Activated CD4-positive, alpha-beta memory T cell treated with anti-CD3 and anti-CD28 coated beads for 36 hours (primary cell): ENCODE measurements around the gene PREX1. TPM values are rescaled to one million over a fixed set of nuclear protein-coding genes. Genes with fewer than 3 reads are reported as not detected.

ENCODE experiments used
- CTCF ChIA-PET: fragments of 350-600 bp; sonication (Branson Sonifier 250); formaldehyde crosslinking; loops from one replicate; lab custom pipeline; 2021; ENCODE audit warnings: antibody characterized with exemption, inconsistent platforms; lab: Charles Lee
- POLR2A ChIA-PET: fragments of 350-600 bp; sonication (Branson Sonifier 250); formaldehyde crosslinking; loops from one replicate; lab custom pipeline; 2021; ENCODE audit warnings: antibody characterized with exemption; lab: Charles Lee
- DNase-seq: peaks from one replicate; pipeline ENCODE4 v3.0.0-alpha.2; 2020
- H3K27ac Mint-ChIP-seq: one replicate; pipeline ENCODE4 v1.8.0; 2021; ENCODE audit warnings: mixed read lengths
- H3K27me3 Mint-ChIP-seq: one replicate; pipeline ENCODE4 v1.8.0; 2021; ENCODE audit warnings: mixed read lengths
- H3K36me3 Mint-ChIP-seq: one replicate; pipeline ENCODE4 v1.8.0; 2021; ENCODE audit warnings: mixed read lengths
- H3K4me1 Mint-ChIP-seq: one replicate; pipeline ENCODE4 v1.8.0; 2021; ENCODE audit warnings: low read depth, mixed read lengths
- H3K4me3 Mint-ChIP-seq: one replicate; pipeline ENCODE4 v1.8.0; 2021; ENCODE audit warnings: mild to moderate bottlenecking, mixed read lengths
- H3K9me3 Mint-ChIP-seq: one replicate; pipeline ENCODE4 v1.8.0; 2021; ENCODE audit warnings: mixed read lengths
- intact Hi-C: fragments of 100-400 bp; cut with micrococcal nuclease; formaldehyde crosslinking; loops from one replicate; pipeline ENCODE4 v1.15.1; 2023
- total RNA-seq, 2 experiments: library from RNA; stranded (reverse); gene quantifications; one replicate each; pipeline ENCODE4 v1.2.3, GENCODE V29; 2021

PREX1 gene
- total RNA-seq, 2 experiments from 2014 or later: 91.5 to 92.8 TPM

DNA sequence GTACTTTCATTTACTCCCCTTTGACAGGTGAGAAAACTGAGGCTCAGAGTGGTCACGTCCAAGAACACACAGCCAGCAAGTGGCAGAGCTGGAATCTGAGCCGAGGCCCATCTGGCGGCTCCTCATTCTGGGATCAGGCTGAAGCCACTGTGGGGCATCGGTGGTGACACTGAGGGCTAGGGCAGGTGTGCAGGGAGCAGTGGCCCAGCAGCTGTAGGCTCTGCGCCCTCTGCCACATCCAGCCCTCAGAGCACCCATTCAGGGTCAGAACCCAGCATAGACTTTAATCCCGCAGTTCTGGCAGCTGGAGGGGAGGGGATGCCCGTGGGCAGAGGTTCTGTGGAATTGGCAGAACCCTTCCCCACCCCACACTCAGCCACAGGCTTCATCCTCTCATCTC is 210.3 kb downstream of the PREX1 start:
- Mint-ChIP-seq H3K27ac (no peak overlapping the region), H3K4me3 (no peak overlapping the region), H3K36me3 (no peaks in the 10 kb centered on the region), H3K27me3 (no peaks in the 10 kb centered on the region), H3K9me3 (no peaks in the 10 kb centered on the region), H3K4me1 (peaks cover 12% of the 10 kb centered on the region)
- DNase-seq: no peak
- POLR2A ChIA-PET: no interaction called here
- intact Hi-C loops: no loop called here
- CTCF ChIA-PET: interaction anchor here (1.0 to 2.5 kb wide), 2 partner anchors 228 to 953 kb away, joined by 3 to 6 read pairs; no protein-coding TSS in a partner anchor

DNA sequence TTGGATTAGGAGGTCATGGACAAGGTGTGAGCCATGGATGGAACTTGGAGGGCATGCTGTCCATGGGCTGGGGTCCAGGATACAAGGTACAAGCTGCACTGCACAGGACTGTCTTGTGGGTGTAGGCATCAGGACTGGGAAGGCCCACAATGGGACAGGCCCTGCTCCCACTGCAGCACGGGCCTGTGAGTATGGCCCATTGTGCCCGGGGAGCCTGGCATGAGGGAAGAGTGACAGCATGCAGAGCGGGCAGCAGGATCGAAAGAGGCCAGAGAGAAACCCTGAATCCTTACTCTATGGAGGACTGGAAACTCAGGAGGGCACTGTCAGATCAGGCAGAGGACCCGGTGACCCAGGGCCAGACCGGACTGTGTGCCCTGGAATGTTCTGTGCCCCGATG is 211.3 kb downstream of the PREX1 start:
- no peak for DNase-seq
- ChIA-PET POLR2A (no interaction called here), CTCF (no interaction called here)
- intact Hi-C loops: no loop called here
- Mint-ChIP-seq H3K4me3 (no peak overlapping the region), H3K4me1 (peaks cover 10% of the 10 kb centered on the region), H3K27ac (no peak overlapping the region), H3K36me3 (no peaks in the 10 kb centered on the region), H3K9me3 (no peaks in the 10 kb centered on the region), H3K27me3 (no peaks in the 10 kb centered on the region)

- Mint-ChIP-seq H3K36me3 (no peaks in the 10 kb centered on the region), H3K4me1 (peaks cover 4% of the 10 kb centered on the region), H3K27me3 (no peaks in the 10 kb centered on the region), H3K27ac (no peak overlapping the region), H3K9me3 (no peaks in the 10 kb centered on the region), H3K4me3 (no peak overlapping the region)
- ChIA-PET POLR2A (no interaction called here), CTCF (no interaction called here)
- intact Hi-C loops: no loop called here
- no peak for DNase-seq
Observed at GRCh38 chr20:48615871-48616270, 211.9 kb downstream of the PREX1 start.

DNA sequence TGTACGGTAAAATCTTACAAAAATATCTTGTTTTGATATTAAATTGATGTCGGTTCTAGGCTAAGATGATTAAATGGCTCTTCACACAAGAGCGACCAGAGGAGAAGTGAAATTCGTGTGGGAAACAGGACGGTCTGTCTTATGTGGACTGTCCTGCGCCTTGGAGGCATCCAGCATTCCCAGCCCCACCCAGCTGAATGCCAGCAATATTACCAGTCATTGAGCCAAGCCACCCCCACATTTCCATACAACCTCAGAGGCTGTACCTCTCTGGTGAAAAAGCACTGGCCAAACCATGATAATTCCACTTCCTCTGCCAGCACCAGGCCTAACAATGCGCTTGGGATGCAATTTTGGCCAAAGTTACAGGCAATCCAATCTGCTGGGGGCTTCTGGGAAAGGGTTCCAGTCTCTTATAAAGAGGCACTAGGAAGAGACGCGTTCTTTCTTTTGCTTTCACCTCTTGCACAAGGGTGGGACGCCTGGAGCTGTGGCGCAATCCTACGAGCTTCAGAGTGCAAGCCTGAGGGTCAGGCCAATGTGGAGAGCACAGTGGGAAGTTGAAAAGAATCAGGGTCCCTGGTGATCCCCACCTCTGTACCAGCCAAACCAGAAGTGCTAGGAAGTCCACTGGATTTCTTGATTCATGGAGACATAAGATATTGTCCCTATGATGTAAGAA is 213.1 kb downstream of the PREX1 start:
- peaks cover 5% of the 10 kb centered on the region for H3K4me1 Mint-ChIP-seq
- no peak overlapping the region for H3K27ac Mint-ChIP-seq
- intact Hi-C loops: no loop called here
- DNase-seq: no peak
- no peaks in the 10 kb centered on the region for H3K9me3 Mint-ChIP-seq
- POLR2A ChIA-PET: no interaction called here
- H3K4me3 Mint-ChIP-seq: no peak overlapping the region
- CTCF ChIA-PET: no interaction called here
- H3K27me3 Mint-ChIP-seq: no peaks in the 10 kb centered on the region
- no peaks in the 10 kb centered on the region for H3K36me3 Mint-ChIP-seq

- no peaks in the 10 kb centered on the region for H3K9me3 Mint-ChIP-seq
- H3K27ac Mint-ChIP-seq: no peak overlapping the region
- H3K4me3 Mint-ChIP-seq: no peak overlapping the region
- H3K27me3 Mint-ChIP-seq: no peaks in the 10 kb centered on the region
- peaks cover 11% of the 10 kb centered on the region for H3K4me1 Mint-ChIP-seq
- ChIA-PET CTCF (no interaction called here), POLR2A (no interaction called here)
- no peaks in the 10 kb centered on the region for H3K36me3 Mint-ChIP-seq
- intact Hi-C loops: no loop called here
- DNase-seq: no peak
Observed at GRCh38 chr20:48613926-48614325, 213.9 kb downstream of the PREX1 start.

DNA sequence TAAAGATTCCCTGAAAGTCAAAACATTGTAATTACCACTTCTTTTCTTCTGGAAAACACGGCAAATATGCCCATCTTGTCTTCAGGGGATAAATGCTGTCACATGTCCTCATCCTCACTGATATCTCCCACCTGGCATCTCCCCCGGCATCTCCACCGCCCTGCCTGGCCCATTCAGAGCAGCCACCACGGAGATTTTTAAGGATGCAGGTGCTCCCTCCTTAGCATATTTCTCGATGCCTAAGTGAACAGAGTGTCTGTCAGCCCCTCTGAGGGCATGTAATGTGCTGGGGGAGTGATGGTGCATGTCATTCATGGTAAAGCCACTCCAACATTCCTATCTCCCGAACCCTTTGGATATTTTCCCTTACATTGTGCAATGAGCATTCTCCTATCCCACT is 215.5 kb downstream of the PREX1 start:
- DNase-seq: no peak
- no peak overlapping the region for H3K27ac Mint-ChIP-seq
- H3K4me3 Mint-ChIP-seq: no peak overlapping the region
- ChIA-PET POLR2A (no interaction called here), CTCF (no interaction called here)
- H3K36me3 Mint-ChIP-seq: no peaks in the 10 kb centered on the region
- intact Hi-C loops: no loop called here
- peaks cover 11% of the 10 kb centered on the region for H3K4me1 Mint-ChIP-seq
- H3K27me3 Mint-ChIP-seq: no peaks in the 10 kb centered on the region
- no peaks in the 10 kb centered on the region for H3K9me3 Mint-ChIP-seq

DNA sequence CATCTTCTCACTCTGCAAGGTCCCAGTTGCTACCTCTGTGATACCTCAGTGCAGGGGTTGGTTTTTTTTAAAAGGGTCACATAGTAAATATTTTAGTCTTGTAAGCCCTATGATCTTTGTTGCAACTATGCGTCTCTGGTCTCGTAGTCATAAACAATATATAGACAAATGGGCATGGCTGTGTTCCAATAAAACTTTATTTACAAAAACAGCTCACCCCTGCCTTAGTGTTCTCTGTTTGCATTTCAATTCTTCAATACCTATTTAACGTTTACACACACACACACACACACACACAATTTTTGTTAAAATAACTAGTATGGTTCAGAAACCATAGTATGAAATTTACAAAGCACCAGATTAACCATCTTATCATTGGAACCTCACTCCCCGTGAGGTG is 216.8 kb downstream of the PREX1 start:
- CTCF ChIA-PET: interaction anchor here (2.8 kb wide), 1 partner anchor 10 kb away, joined by 11 read pairs; no protein-coding TSS in a partner anchor

DNA sequence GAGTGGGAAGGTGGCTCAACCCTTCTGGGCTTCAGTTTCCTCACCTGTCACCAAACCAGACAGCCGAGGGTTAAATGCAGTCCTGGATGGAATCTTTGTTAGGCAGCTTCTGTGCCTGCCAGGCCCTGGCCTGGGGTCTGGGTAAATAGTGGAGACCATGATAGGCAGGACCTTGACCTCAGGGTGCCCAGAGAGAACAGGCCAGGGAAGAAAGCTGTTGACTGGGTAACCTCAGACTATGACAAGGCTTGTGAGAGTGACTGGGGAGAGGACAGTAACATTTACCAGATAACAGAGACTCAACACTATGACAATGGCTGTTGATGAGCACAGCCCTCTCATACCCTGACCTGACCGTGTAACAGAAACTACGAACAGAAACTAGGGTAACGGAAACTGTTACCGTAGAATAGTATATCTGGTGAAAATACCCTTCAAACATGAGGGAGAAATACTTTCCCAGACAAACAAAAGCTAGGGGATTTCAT is 218.3 kb downstream of the PREX1 start:
- DNase-seq: peak; percentile 24
- H3K4me3 Mint-ChIP-seq: no peak overlapping the region
- peaks cover 11% of the 10 kb centered on the region for H3K4me1 Mint-ChIP-seq
- H3K9me3 Mint-ChIP-seq: no peaks in the 10 kb centered on the region
- CTCF ChIA-PET: interaction anchor here (0.7 to 2.8 kb wide), 3 partner anchors 11 to 531 kb away, joined by 3 to 11 read pairs (median 3); no protein-coding TSS in a partner anchor
- POLR2A ChIA-PET: no interaction called here
- intact Hi-C loops: no loop called here
- H3K27me3 Mint-ChIP-seq: peaks cover 2% of the 10 kb centered on the region
- no peaks in the 10 kb centered on the region for H3K36me3 Mint-ChIP-seq
- H3K27ac Mint-ChIP-seq: peak overlapping the region; percentile 14

More for the DNA sequence above, 216.8 kb downstream of the PREX1 start:
- POLR2A ChIA-PET: no interaction called here
- Mint-ChIP-seq H3K27ac (no peak overlapping the region), H3K9me3 (no peaks in the 10 kb centered on the region), H3K4me3 (no peak overlapping the region), H3K4me1 (peaks cover 11% of the 10 kb centered on the region), H3K27me3 (no peaks in the 10 kb centered on the region), H3K36me3 (no peaks in the 10 kb centered on the region)
- intact Hi-C loops: no loop called here
- DNase-seq: no peak

DNA sequence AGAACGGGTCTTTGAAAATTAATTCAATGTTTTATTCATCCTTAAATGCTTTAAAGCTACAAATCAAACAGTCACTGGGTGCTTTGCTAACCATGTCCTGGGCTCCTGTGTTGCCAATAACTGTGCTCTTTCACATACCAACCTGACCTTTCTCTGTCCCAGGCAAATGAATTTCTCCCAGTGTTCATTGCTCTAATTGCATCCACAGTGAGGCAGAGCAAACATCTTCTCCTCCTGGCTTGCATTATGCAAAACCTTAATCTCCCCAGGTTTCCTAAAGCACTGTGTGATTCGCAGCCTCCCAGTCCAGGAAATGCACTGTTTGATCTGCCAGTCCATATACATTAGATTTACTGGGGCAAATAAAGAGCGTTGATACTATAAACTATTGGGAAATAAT is 219.0 kb downstream of the PREX1 start:
- Mint-ChIP-seq H3K4me1 (peaks cover 11% of the 10 kb centered on the region), H3K27ac (no peak overlapping the region), H3K9me3 (no peaks in the 10 kb centered on the region), H3K27me3 (peaks cover 2% of the 10 kb centered on the region), H3K4me3 (no peak overlapping the region), H3K36me3 (no peaks in the 10 kb centered on the region)
- ChIA-PET POLR2A (no interaction called here), CTCF (interaction anchor here (1.0 kb wide), 1 partner anchor 12 kb away, joined by 3 read pairs; no protein-coding TSS in a partner anchor)
- no peak for DNase-seq
- intact Hi-C loops: no loop called here

GRCh38 chr20:48607544-48607865 is 220.3 kb downstream of the PREX1 start:
- peaks cover 11% of the 10 kb centered on the region for H3K4me1 Mint-ChIP-seq
- POLR2A ChIA-PET: no interaction called here

GRCh38 chr20:48606841-48607543 is 220.8 kb downstream of the PREX1 start:
- no peak for DNase-seq
- intact Hi-C loops: no loop called here
- Mint-ChIP-seq H3K4me1 (peaks cover 11% of the 10 kb centered on the region), H3K36me3 (no peaks in the 10 kb centered on the region), H3K27ac (no peak overlapping the region), H3K9me3 (no peaks in the 10 kb centered on the region), H3K4me3 (no peak overlapping the region), H3K27me3 (peaks cover 2% of the 10 kb centered on the region)
- ChIA-PET CTCF (no interaction called here), POLR2A (no interaction called here)

More at GRCh38 chr20:48607544-48607865, 220.3 kb downstream of the PREX1 start:
- CTCF ChIA-PET: no interaction called here
- Mint-ChIP-seq H3K27me3 (peaks cover 2% of the 10 kb centered on the region), H3K36me3 (no peaks in the 10 kb centered on the region), H3K9me3 (no peaks in the 10 kb centered on the region), H3K4me3 (no peak overlapping the region), H3K27ac (no peak overlapping the region)
- no peak for DNase-seq
- intact Hi-C loops: no loop called here

GRCh38 chr20:48606172-48606840 is 221.5 kb downstream of the PREX1 start:
- POLR2A ChIA-PET: no interaction called here
- peaks cover 11% of the 10 kb centered on the region for H3K4me1 Mint-ChIP-seq
- peaks cover 2% of the 10 kb centered on the region for H3K27me3 Mint-ChIP-seq
- CTCF ChIA-PET: no interaction called here
- DNase-seq: no peak
- no peak overlapping the region for H3K4me3 Mint-ChIP-seq
- H3K27ac Mint-ChIP-seq: no peak overlapping the region
- intact Hi-C loops: no loop called here
- H3K36me3 Mint-ChIP-seq: no peaks in the 10 kb centered on the region
- H3K9me3 Mint-ChIP-seq: no peaks in the 10 kb centered on the region
